AG04449 (cell line): Measurements from ENCODE around the gene PODN.

Experiments
- CTCF ChIA-PET: fragments of 350-600 bp; formaldehyde crosslinking; extraction: SDS; loops from one replicate; lab custom pipeline; 2021; ENCODE audit warnings: antibody characterized with exemption; lab: Yijun Ruan, JAX
- POLR2A ChIA-PET: fragments of 400-600, 350-600 bp; formaldehyde crosslinking; extraction: SDS; loops from one replicate; lab custom pipeline; 2020; ENCODE audit warnings: antibody characterized with exemption, inconsistent platforms; lab: Yijun Ruan, JAX
- DNase-seq: peaks from one replicate; pipeline ENCODE4 v3.0.0-alpha.2; 2010; ENCODE audit warnings: low read depth, low spot score
- H3K4me3 ChIP-seq: 2 replicates; pipeline ENCODE4 v1.5.1; 2011; ENCODE audit warnings: low read depth, mild to moderate bottlenecking, control low read depth, low read length
- TF ChIP-seq, protein P1 (sequence below): IDR thresholded peaks from one replicate; pipeline ENCODE4 v1.5.1; 2011; ENCODE audit warnings: mild to moderate bottlenecking, moderate library complexity, low read length, control low read depth, inconsistent platforms; ENCODE audit not compliant: insufficient read depth; ENCODE audit errors: missing control alignments

PODN gene

DNA sequence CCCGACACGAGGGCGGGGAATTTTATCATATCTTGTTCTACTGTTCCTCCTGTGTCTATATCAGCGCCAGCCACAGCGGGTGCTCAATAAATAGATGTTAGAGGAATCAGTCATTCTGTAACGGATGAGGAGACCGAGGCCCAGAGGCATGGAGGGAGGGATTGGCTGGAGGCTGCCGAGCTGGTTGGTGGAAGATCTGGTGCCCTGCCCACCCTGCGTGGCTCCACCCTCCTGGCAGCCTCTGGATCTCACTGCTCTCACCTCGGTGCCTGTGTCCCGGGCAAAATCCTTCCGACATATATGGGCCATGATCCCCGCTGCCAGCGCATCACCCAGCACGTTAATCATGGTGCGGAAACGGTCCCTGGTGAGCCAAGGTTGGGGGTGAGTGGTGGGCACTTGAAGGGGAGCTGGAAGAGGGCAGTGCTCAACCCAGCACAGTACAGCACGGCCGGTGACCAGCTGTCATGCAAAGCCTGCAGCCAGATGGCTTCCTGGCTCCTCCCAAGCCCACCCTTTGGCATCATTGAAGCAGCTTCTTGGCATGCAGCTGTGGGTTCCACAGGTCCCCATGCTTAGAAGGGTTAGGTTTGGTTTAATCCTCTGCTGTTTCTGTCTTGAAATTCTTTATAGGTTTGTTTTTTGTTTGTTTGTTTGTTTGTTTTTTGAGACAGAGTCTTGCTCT is 26.7 kb downstream of the PODN start:
- ChIA-PET POLR2A (interaction anchor here (0.8 kb wide), 1 partner anchor 43 kb away, joined by 3 read pairs; no protein-coding TSS in a partner anchor), CTCF (interaction anchor here (1.0 to 1.7 kb wide), 4 partner anchors 10 to 98 kb away, joined by 3 to 4 read pairs (median 4); no protein-coding TSS in a partner anchor)
- TF ChIP-seq, protein P1, sequence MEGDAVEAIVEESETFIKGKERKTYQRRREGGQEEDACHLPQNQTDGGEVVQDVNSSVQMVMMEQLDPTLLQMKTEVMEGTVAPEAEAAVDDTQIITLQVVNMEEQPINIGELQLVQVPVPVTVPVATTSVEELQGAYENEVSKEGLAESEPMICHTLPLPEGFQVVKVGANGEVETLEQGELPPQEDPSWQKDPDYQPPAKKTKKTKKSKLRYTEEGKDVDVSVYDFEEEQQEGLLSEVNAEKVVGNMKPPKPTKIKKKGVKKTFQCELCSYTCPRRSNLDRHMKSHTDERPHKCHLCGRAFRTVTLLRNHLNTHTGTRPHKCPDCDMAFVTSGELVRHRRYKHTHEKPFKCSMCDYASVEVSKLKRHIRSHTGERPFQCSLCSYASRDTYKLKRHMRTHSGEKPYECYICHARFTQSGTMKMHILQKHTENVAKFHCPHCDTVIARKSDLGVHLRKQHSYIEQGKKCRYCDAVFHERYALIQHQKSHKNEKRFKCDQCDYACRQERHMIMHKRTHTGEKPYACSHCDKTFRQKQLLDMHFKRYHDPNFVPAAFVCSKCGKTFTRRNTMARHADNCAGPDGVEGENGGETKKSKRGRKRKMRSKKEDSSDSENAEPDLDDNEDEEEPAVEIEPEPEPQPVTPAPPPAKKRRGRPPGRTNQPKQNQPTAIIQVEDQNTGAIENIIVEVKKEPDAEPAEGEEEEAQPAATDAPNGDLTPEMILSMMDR, result no peak
- no peak for DNase-seq
- no peak overlapping the region for H3K4me3 ChIP-seq

DNA sequence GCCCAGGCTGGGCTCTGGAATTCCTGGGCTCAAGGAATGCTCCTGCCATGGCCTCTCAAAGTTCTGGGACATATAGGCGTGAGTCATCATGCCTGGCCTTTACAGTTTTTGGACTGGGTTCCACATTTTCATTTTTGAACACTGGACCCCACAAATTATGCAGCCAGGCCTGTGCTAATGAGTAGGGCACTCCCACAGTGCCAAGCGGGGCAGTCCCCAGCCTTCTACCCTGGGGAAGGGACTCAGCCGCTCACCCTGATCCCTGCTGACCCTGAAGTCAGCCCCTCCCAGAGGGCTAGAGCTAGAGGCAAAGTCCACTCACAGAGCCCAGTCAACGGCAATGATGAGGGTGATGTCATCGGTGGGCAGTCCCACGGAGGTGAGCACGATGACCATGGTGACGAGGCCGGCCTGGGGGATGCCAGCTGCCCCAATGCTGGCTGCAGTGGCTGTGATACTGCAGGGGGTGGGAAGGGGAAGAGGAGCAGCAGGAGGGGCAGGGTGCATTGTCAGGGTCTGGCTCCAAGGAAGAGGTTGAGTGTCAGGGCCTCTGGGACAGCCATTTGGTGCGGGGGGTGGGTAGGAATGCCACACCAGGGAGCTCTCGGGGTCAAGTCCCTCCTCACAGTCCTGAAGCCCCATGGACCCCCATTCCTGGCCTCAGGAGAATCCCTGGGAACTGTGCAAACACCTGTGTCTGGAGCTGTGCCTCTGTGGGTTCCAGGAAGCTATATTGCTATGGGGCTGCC is 27.6 kb downstream of the PODN start:
- CTCF ChIA-PET, result interaction anchor here (1.0 to 1.7 kb wide), 4 partner anchors 11 to 97 kb away, joined by 3 to 4 read pairs (median 4); no protein-coding TSS in a partner anchor
- no peak for DNase-seq
- H3K4me3 ChIP-seq, result no peak overlapping the region
- TF ChIP-seq, protein P1, result no peak
- POLR2A ChIA-PET, result interaction anchor here (0.8 kb wide), 1 partner anchor 42 kb away, joined by 3 read pairs; no protein-coding TSS in a partner anchor

DNA sequence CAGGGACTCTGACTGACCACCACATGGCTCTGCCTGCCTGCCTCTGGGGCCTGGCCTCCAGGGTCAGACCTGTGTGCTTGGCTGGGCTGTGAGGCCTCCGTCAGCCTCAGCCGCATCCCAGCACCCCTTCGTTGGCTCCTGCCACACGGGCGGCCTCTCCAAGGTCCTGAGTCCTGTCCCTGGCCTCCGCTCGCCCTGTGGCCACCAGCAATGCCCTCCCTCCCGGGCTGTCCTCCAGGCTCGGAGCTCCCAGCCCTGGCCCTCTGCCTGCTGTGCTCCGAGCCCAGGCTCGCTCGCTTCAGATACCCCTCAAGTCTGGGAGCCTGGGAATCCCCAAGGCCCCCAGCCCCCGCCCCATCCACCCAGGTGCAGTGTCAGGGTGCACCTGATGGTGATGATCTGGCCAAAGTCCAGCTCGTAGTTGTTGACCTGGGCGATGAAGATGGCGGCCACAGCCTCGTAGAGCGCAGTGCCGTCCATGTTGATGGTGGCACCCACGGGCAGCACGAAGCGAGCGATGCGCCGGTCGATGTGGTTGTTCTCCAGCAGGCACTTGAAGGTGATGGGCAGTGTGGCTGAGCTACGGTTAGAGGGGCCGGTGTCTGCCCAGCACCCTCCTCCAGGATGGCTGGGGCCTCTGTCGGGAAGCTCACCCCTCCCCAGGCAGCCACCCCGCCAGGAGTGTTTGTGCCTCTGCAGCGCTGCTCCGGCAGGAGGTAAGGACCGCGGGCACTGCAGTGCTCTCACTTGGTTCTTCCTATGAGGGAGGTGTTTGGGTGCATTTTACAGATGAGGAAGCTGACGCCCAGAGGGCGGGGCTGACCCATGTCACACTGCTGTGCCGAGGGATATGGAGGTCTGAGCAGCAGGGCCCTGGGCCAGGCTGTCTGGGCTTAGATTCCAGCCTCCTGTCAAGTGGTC is 28.5 kb downstream of the PODN start:
- ChIA-PET POLR2A (no interaction called here), CTCF (interaction anchor here (1.6 kb wide), 1 partner anchor 74 kb away, joined by 3 read pairs; no protein-coding TSS in a partner anchor)
- DNase-seq, result no peak
- H3K4me3 ChIP-seq, result no peak overlapping the region
- TF ChIP-seq, protein P1, result no peak

DNA sequence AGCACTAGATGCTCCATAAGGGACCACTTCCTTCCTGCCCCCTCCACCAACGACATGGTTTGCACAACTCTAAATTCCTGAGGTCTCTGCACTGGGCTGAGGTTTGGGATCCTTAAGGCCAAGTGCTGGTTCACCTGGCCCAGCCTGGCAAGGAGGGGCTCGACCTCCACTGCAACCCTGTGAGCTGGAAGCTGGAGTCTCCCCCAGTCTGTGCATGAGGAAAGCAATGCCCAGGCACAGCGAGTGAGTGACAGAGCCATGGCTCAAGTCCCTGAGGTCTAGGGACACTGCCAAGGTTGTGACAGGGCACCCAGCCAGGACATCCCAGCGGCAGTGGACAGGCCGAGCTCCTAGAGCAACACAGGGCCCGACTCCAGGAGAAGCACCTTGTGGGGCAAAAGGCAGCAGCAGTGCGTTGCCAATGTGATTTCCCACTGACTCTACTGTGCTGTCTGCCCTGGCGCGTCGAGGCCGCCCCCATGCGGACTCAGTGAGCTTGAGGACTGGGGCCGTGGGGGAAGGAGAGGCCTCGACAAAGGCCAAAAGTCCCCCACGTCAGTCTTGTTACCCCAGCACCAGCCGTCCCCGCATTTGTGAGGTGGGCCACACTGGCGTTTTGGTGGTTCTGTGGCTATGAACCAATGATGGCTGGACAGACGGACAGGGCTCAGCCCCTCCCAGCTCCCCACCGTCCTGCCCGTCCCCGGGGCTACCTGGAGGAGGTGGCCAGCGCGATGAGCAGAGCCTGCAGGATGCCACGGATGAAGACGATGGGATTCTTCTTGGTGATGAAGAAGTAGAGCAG is 30.0 kb downstream of the PODN start:
- TF ChIP-seq, protein P1, result no peak
- no peak overlapping the region for H3K4me3 ChIP-seq
- no peak for DNase-seq
- CTCF ChIA-PET, result interaction anchor here (0.6 to 2.0 kb wide), 2 partner anchors 89 to 319 kb away, joined by 3 to 5 read pairs; no protein-coding TSS in a partner anchor
- POLR2A ChIA-PET, result no interaction called here

DNA sequence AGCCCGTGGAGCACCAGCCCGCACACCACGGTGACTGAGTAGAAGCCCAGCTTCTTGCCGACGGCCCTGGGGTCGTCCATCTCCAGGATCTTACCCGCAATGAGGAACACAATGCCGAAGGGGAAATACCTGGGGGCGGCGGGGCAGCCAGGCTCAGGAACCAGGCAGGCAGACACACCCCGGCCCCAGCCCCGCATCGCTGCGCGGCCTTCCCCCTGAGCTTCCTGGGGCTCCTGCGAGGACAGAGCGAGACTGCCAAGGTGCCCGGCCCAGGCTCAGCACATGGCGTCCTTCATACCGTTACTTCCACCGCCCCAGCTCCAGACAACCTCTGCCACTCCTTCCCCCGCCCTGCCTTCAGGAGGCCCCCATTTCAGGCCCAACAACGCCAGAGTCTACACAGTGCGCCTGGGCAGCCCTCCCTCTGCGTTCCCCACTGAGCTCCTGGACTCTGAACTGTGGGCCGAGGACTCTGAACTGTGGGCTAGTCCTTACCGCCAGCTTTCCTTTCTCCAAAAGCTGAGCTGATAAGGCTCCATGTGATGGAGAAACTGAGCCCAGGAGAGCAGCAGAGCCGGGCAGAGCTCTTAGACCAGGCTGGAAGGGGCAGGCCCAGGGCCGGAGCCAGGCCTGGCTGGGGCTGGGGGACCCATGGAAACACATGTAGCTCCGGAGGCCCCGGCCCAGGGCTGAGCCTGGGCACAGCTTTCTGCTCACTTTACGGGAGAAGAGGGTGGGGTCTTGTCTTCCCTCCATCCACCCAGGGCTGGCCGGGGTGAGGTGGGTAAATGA is 30.8 kb downstream of the PODN start:
- CTCF ChIA-PET, result interaction anchor here (0.6 to 2.0 kb wide), 4 partner anchors 22 to 320 kb away, joined by 3 to 5 read pairs (median 3); no protein-coding TSS in a partner anchor
- TF ChIP-seq, protein P1, result no peak
- H3K4me3 ChIP-seq, result no peak overlapping the region
- no peak for DNase-seq
- POLR2A ChIA-PET, result no interaction called here
